Stimulated activated CD8-positive, alpha-beta memory T cell treated with anti-CD3 and anti-CD28 coated beads, Interleukin-4, amount 100 ng/mL, for 4 hours (primary cell): ENCODE measurements around the gene TFEB.
"Not testable (repeated sequence)": the region's sequence is repeated elsewhere in the genome, so short reads cannot be mapped to it uniquely, and the experiment has no call there.

Source experiments
- DNase-seq, 2 donors: peaks; one replicate each; pipeline ENCODE4 v3.0.0-alpha.2; 2020; ENCODE audit warnings: low read depth in 2 of 2, low spot score in 1 of 2

The TFEB gene

GRCh38 chr6:41766043-41766664, 30.7 kb upstream of the TFEB start:
- not testable (repeated sequence) for DNase-seq

DNA sequence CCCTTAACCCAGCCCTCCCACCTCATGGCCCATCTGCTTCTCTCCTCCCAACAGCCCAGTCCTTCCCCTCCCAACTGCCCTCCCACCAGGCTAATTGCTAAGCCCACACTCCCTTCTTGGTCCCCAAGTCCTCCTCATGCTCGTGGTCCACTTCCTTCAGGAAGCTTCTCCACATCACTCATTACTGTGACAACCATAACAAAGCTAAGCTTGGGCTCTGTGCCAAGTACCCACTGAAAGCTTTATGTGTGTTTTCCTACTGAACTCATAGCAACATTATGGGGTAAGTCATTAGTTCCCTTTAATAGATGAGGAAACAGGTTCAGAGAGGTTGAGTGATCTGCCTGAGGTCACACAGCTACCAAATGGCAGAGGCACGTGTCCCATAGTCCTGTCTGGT, 28.1 kb upstream of the TFEB start:
- DNase-seq, result no peak

DNA sequence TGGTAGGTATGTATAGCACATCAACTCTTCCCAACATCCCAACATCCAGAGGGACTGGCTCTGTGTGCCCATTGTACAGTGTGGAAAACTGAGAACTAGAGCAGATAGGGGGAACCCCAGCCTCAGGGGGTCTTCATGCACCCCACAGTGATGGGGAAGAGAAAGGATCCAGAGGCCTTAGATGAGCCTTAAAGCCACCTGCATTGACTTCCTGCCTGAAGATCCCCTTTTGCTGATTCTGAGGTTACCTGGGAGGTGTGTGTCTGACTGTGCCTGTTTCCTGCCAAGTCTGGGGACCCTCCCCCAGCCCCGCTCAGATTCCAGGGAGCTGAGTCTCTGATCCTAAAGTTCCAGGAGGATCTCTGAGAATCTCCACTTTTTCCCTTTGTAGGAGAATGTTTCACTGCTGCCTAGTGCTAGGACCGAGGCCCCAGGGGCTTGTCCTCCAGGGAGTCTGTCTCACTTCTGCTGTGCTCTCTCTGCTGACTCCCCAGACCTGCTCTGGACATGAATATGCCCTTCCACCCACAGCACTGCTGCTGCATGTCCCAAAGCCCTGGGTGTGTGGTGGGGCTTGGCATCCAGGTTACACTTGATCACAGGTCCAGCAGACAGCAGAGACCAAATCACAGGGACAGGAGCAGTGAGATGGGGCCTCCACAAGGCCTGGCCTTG, 24.6 kb upstream of the TFEB start:
- no peak for DNase-seq

GRCh38 chr6:41759106-41759904, 23.9 kb upstream of the TFEB start:
- no peak for DNase-seq

DNA sequence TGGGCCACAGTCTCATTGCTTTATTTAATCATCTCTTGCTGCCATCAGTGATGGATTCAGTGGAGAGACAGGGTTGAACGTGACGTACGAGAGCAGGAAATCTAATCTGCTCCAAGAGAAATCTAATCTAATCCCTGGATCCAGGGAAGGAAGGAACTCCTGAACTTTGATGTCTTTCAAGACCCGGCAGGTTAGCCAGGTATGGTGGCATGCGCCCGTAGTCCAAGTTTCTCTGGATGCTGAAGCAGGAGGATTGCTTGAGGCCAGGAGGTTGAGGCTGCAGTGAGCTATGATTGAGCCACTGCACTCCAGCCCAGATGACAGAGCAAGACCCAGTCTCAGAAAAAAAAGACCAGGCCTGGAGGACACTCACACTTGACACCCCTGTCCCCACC, 23.2 kb upstream of the TFEB start:
- DNase-seq, result no peak

GRCh38 chr6:41757931-41758640, 22.7 kb upstream of the TFEB start:
- no peak for DNase-seq

DNA sequence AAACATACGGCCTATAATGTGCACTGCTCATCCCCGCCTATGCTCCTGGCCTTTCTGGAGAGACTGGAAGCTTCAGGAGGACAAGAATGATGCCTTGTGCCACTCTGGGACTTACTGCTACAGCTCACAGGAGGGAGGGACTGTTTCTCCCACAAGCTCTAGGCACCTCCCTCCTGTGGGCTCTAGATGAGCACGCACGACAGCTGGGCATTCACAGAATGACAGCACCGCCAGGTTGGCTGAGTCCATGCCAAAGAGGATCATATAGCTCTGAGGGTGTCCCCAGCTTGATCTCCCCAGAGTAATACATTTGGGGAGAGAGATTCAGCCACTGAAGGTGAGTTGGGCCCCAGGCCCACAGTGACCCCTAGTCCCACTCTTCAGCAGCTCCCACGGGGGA, 21.9 kb upstream of the TFEB start:
- no peak for DNase-seq

- no peak for DNase-seq
These were observed 20.9 kb upstream of the TFEB start for GRCh38 chr6:41756354-41756753.

DNA sequence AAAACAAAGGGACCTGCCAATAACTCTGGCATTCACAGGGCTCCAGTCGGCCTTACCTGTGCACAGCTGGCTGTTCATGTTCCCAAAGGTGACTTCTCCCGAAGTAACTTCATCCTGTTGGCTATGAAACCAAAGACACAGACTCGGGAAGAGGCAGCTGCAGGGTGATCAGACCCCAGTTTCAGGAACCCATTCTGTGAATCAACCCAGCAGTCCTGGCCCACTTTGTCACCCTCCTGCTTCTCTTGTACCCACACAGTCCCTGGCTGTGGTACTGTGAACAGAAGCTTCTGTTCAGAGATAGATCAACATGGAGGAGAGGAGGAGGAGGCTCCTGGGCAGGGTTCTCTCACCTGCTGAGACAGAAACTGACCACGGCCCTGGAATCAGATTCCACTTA, 20.5 kb upstream of the TFEB start:
- no peak for DNase-seq

- DNase-seq, result no peak
These were observed 15.0 kb upstream of the TFEB start for GRCh38 chr6:41750374-41750773.

- no peak for DNase-seq
These were observed 13.1 kb upstream of the TFEB start for GRCh38 chr6:41748542-41748941.

DNA sequence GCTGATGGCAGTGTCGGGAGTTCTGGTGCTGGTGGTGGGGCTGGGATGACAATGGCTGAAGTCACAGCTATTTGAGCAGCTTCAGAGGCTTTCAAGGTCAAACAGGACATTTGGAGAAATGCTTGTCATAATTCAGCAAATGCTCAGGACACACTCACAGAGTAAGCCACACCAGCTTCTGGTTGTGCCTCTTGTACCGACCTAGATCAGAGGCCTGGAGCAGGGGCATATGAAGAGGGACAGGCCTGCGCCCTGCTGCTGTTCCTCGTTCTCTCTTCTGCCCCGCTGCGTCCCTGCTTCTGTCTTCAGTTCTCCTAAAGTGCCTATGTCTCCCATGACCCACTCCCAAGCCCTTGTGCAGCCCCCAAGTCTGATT, 12.7 kb upstream of the TFEB start:
- DNase-seq, result no peak

- no peak for DNase-seq
These were observed 12.1 kb upstream of the TFEB start, which contains the start of gene PGC for GRCh38 chr6:41747256-41748101. Gene PGC (minus strand): TSS chr6:41747397. CDS start chr6:41747334, 63 bp downstream.

- DNase-seq, result no peak
These were observed 10.7 kb upstream of the TFEB start for GRCh38 chr6:41746107-41746506.

DNA sequence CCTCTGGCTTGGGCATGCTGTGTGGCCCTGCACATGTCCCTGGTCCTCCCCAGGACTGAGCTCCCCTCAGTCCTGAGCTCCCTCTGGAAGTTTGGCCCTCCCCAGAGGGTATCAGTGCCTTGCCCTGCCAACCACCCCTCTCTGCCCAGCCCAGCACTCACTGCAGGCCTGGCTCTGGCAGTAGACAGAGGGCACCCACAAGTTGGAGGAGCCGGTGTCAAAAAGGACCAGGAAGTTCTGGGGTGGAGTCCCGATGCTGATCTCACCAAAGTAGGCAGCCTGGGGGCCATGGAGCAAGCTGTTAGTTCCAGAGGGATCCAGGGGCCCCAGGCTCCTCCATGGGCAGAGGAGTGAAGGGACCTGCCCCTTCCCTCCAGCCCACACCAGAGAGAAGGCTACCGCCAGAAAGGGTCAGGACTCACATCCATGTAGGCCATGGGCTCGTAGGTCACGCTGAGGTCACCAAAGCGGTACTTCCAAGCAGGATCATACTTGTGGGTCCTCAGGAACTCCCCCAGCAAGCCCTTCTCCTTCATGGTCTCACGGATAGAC, 8.9 kb upstream of the TFEB start:
- DNase-seq, result no peak

- no peak for DNase-seq
These were observed 8.2 kb upstream of the TFEB start for GRCh38 chr6:41743406-41744235.

DNA sequence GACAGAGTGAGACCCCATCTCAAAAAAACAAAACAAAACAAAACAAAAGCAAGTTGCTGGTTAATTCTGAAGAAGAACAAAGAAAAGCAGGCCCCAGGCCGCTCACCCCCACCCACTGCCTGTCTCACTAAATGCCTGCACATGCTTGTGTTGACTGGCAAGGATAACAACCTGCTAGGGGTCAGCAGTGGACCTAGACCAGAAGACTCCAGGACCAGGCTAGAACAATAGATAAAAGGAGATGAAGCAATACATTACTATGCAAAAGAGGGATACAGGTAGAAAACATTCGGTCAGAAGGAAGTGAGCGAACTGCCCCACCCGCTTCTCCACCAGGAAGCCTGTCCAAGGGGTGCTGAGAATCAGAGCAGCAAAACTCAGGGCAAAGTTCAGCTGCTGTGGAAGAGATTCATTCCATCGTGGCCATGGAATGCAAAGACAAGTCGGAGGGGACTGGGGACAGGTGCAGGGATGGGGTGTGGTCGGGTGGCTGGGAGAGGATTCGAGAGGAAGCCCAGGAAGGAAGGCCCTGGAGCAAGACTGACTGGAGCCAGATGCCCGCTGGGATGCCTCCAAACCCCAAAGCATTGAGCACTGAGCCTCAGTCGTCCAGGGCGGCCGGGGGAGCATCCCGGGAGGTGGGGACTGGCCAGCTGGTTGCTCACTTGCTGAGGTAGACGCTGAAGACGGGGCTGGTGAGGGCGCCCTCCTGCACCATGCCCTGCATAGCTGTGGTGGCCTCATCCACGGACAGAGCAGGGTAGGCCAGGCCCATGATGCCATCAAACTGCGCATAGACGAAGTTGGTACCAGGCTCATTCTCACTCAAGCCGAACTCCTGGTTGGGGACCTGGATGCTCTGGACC, 6.5 kb upstream of the TFEB start:
- no peak for DNase-seq

DNA sequence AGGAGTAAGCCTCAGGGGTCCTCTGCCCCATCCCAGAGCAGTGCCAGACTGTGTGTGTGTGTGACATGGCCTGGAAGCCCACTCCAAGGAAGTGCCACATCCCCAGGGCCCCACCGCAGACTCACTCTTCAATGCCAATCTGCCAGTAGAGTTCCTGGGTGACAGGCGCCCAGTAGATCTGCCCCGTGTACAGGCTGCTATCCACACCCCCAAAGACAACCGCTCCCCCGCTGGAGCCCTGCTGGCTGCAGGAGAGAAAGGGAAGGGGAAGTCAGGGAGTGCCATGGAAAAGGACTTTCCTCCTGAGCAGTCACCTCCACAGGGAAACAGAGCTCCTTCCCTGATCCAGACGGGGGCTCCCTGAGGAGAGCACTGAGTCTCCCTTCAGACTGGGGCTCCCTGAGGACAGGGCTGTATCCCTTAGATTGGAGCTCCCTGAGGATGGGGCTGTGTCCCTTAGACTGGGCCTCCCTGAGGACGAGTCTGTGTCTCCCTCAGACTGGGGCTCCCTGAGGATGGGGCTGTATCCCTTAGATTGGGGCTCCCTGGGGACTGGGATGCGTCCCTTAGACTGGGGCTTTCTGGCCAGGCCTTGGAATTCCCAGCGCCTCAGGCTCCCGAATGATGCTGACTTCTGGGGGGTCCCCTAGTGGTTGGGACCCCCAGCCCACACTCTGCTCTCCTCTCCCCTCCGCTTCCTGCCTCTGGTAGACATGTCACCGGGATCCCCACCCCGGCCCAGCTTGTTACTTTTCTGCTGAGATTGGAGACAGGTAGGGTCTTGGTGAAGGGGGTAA, 5.2 kb upstream of the TFEB start:
- DNase-seq, result no peak
